SK-N-SH (cell line): ENCODE results near the gene MAML3. TPM values are rescaled to one million over a fixed set of nuclear protein-coding genes. Genes with fewer than 3 reads are reported as not detected.
A peak's percentile ranks its signal among the peaks of the same experiment; 100 is the strongest.

ENCODE experiments used
- CTCF ChIA-PET: fragments of 300-600, 350-600 bp; formaldehyde crosslinking; extraction: SDS; loops from one replicate; lab custom pipeline; 2021; lab: Yijun Ruan, JAX
- POLR2A ChIA-PET: fragments of 350-600 bp; sonication (Branson Sonifier 250); formaldehyde crosslinking; extraction: SDS; loops from one replicate; lab custom pipeline; 2020; ENCODE audit warnings: antibody characterized with exemption, inconsistent platforms; lab: Yijun Ruan, JAX
- DNase-seq: peaks from one replicate; pipeline ENCODE4 v3.0.0; 2012
- H2AFZ ChIP-seq: fragments of 200-600 bp; sonication (generic); 2 replicates; pipeline ENCODE4 v1.8.1; 2016; ENCODE audit warnings: antibody characterized with exemption, mild to moderate bottlenecking, low read depth
- H3F3A ChIP-seq: fragments of 200-600 bp; sonication (generic); replicated peaks from 2 replicates; pipeline ENCODE3; 2016; ENCODE audit warnings: antibody characterized with exemption, mild to moderate bottlenecking; ENCODE audit not compliant: insufficient read depth
- H3K27ac ChIP-seq, 2 experiments: fragments of 200-500 bp in 1 of 2; fragments of 200-600 bp in 1 of 2; sonication (Bioruptor generic) in 1 of 2; sonication (generic), shearing (Covaris generic) in 1 of 2; 2 replicates each; pipeline versions ENCODE4 v1.5.1 to v1.6.1; 2014 to 2016; ENCODE audit warnings: low read depth in 2 of 2, inconsistent platforms in 1 of 2, low read length in 1 of 2, mild to moderate bottlenecking in 1 of 2, mixed read lengths in 1 of 2
- H3K27me3 ChIP-seq: fragments of 200-600 bp; sonication (generic), shearing (Covaris generic); 2 replicates; pipeline ENCODE4 v1.6.1; 2016; ENCODE audit warnings: mixed run types; ENCODE audit not compliant: insufficient read depth
- H3K36me3 ChIP-seq, 2 experiments: fragments of 200-500 bp in 1 of 2; fragments of 200-600 bp in 1 of 2; sonication (Bioruptor generic) in 1 of 2; sonication (generic) in 1 of 2; replicated peaks in 1 of 2; 2 replicates each; pipeline versions ENCODE3 to v1.5.1; 2014 to 2016; ENCODE audit warnings: low read length in 1 of 2, mild to moderate bottlenecking in 1 of 2; ENCODE audit not compliant: insufficient read depth in 2 of 2, control insufficient read depth in 1 of 2
- H3K4me1 ChIP-seq, 2 experiments: fragments of 200-500 bp in 1 of 2; fragments of 200-600 bp in 1 of 2; sonication (Bioruptor generic) in 1 of 2; sonication (generic), shearing (Covaris generic) in 1 of 2; 2 replicates each; pipeline versions ENCODE4 v1.5.1 to v1.6.1; 2014 to 2016; ENCODE audit warnings: low read depth in 1 of 2, low read length in 1 of 2, mixed run types in 1 of 2; ENCODE audit not compliant: insufficient read depth in 2 of 2, control insufficient read depth in 1 of 2
- H3K4me2 ChIP-seq: fragments of 200-600 bp; sonication (generic), shearing (Covaris generic); 2 replicates; pipeline ENCODE4 v1.6.1; 2017; ENCODE audit warnings: mixed run types
- H3K4me3 ChIP-seq, 2 experiments: fragments of 200-500 bp in 1 of 2; fragments of 200-600 bp in 1 of 2; sonication (Bioruptor generic) in 1 of 2; sonication (generic), shearing (Covaris generic) in 1 of 2; 2 replicates each; pipeline versions ENCODE4 v1.5.1 to v1.8.1; 2014 to 2016; ENCODE audit warnings: low read depth in 2 of 2, inconsistent platforms in 1 of 2, low read length in 1 of 2, mild to moderate bottlenecking in 1 of 2, mixed read lengths in 1 of 2, moderate library complexity in 1 of 2
- H3K79me2 ChIP-seq: fragments of 200-600 bp; sonication (generic); 2 replicates; pipeline ENCODE4 v1.8.1; 2017; ENCODE audit warnings: mild to moderate bottlenecking; ENCODE audit not compliant: insufficient read depth
- H3K9ac ChIP-seq: fragments of 200-600 bp; sonication (generic); 2 replicates; pipeline ENCODE4 v1.6.1; 2017; ENCODE audit warnings: mixed run types
- H3K9me2 ChIP-seq: fragments of 200-600 bp; sonication (generic); 2 replicates; pipeline ENCODE4 v1.6.1; 2017; ENCODE audit warnings: mixed run types
- H3K9me3 ChIP-seq: fragments of 200-600 bp; sonication (generic); 2 replicates; pipeline ENCODE4 v1.6.1; 2017; ENCODE audit warnings: mixed run types, mild to moderate bottlenecking, moderate library complexity
- H4K20me1 ChIP-seq: fragments of 200-600 bp; sonication (generic); 2 replicates; pipeline ENCODE4 v1.6.1; 2017; ENCODE audit warnings: mild to moderate bottlenecking, mixed run types; ENCODE audit not compliant: insufficient read depth
- EZH2phosphoT487 ChIP-seq: fragments of 200-600 bp; sonication (generic); IDR thresholded peaks from 2 replicates; pipeline ENCODE4 v1.6.1; 2017; ENCODE audit warnings: low read depth, mixed run types, mild to moderate bottlenecking, antibody characterized with exemption, moderate library complexity, borderline replicate concordance
- FOSL2 ChIP-seq: IDR thresholded peaks from 2 replicates; pipeline ENCODE4 v1.4.0; 2012; ENCODE audit warnings: low read depth, mild to moderate bottlenecking, moderate library complexity, borderline replicate concordance
- FOXM1 ChIP-seq: IDR thresholded peaks from 2 replicates; pipeline ENCODE4 v1.4.0; 2012; ENCODE audit warnings: low read depth, mild to moderate bottlenecking
- MAX ChIP-seq: IDR thresholded peaks from 2 replicates; pipeline ENCODE4 v1.4.0; 2012; ENCODE audit warnings: low read depth
- NFIC ChIP-seq: IDR thresholded peaks from 2 replicates; pipeline ENCODE4 v1.4.0; 2012; ENCODE audit warnings: borderline replicate concordance
- NRF1 ChIP-seq: IDR thresholded peaks from 2 replicates; pipeline ENCODE4 v1.6.1; 2012; ENCODE audit warnings: low read depth, mild to moderate bottlenecking, low read length
- POLR2AphosphoS5 ChIP-seq: IDR thresholded peaks from 2 replicates; pipeline ENCODE4 v1.6.1; 2012; ENCODE audit warnings: low read depth, low read length
- SIN3A ChIP-seq: IDR thresholded peaks from 2 replicates; pipeline ENCODE4 v1.6.1; 2012; ENCODE audit warnings: low read depth, mild to moderate bottlenecking, low read length, moderate library complexity, borderline replicate concordance
- TAF1 ChIP-seq: IDR thresholded peaks from 2 replicates; pipeline ENCODE4 v1.6.1; 2012; ENCODE audit warnings: low read depth, mild to moderate bottlenecking, low read length, moderate library complexity, borderline replicate concordance
- TCF12 ChIP-seq: IDR thresholded peaks from 2 replicates; pipeline ENCODE4 v1.4.0; 2012
- YY1 ChIP-seq: IDR thresholded peaks from 2 replicates; pipeline ENCODE4 v1.4.0; 2012; ENCODE audit warnings: low read depth, mild to moderate bottlenecking
- WGBS: methylation state at CpG from one replicate; pipeline ENCODE4 v1.1.6; 2017; ENCODE audit warnings: low lambda C conversion rate; 5-methylcytosine and 5-hydroxymethylcytosine counted together
- polyA plus RNA-seq, 3 experiments: library from polyadenylated mRNA; depleted of rRNA; stranded (reverse); fragments of >200 nt; gene quantifications; 2 replicates each; pipeline ENCODE4 v1.2.3, GENCODE V29; 2012
- TF ChIP-seq, protein P1 (sequence below): fragments of 150-350 bp; IDR thresholded peaks from 2 replicates; pipeline ENCODE4 v1.6.1; 2017; ENCODE audit warnings: antibody characterized with exemption, low read length, low read depth, borderline replicate concordance
- TF ChIP-seq, protein P2 (sequence below): fragments of 150-350 bp; IDR thresholded peaks from 2 replicates; pipeline ENCODE4 v1.6.1; 2016; ENCODE audit warnings: mild to moderate bottlenecking, low read depth, low read length
- TF ChIP-seq, protein P3 (sequence below): fragments of 200-600 bp; sonication (generic); IDR thresholded peaks from 2 replicates; pipeline ENCODE4 v1.6.1; 2017; ENCODE audit warnings: antibody characterized with exemption, mild to moderate bottlenecking, moderate library complexity

The MAML3 gene
- polyA plus RNA-seq, 1 of the 3 experiments (the other 2 are of a cell fraction): 5.3 TPM

GRCh38 chr4:139961344-139961946 is 192.5 kb downstream of the MAML3 start:
- no peak overlapping the region for H3K4me3 ChIP-seq
- no peaks in the 10 kb centered on the region for H3K36me3 ChIP-seq
- no peaks in the 10 kb centered on the region for H3K9me2 ChIP-seq
- H3K27ac ChIP-seq: peak overlapping the region in 1 of 2 experiments; percentile 5; a peak in 1 of 4 replicates
- no peak for DNase-seq
- no peak overlapping the region for H3K4me2 ChIP-seq
- H4K20me1 ChIP-seq: no peaks in the 10 kb centered on the region
- peaks cover 10 to 42% of the 10 kb centered on the region in 2 experiments for H3K4me1 ChIP-seq
- ChIA-PET POLR2A (interaction anchor here (0.5 kb wide), 1 partner anchor 28 kb away, joined by 3 read pairs; no protein-coding TSS in a partner anchor), CTCF (no interaction called here)
- H3K27me3 ChIP-seq: no peaks in the 10 kb centered on the region
- H2AFZ ChIP-seq: no peak overlapping the region
- TF ChIP-seq NFIC: no peak
- TF ChIP-seq POLR2AphosphoS5: no peak
- TF ChIP-seq FOXM1: no peak
- TF ChIP-seq, protein P1, sequence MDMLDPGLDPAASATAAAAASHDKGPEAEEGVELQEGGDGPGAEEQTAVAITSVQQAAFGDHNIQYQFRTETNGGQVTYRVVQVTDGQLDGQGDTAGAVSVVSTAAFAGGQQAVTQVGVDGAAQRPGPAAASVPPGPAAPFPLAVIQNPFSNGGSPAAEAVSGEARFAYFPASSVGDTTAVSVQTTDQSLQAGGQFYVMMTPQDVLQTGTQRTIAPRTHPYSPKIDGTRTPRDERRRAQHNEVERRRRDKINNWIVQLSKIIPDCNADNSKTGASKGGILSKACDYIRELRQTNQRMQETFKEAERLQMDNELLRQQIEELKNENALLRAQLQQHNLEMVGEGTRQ: no peak
- no peak for TF ChIP-seq YY1
- TF ChIP-seq EZH2phosphoT487: no peak
- TF ChIP-seq, protein P2, sequence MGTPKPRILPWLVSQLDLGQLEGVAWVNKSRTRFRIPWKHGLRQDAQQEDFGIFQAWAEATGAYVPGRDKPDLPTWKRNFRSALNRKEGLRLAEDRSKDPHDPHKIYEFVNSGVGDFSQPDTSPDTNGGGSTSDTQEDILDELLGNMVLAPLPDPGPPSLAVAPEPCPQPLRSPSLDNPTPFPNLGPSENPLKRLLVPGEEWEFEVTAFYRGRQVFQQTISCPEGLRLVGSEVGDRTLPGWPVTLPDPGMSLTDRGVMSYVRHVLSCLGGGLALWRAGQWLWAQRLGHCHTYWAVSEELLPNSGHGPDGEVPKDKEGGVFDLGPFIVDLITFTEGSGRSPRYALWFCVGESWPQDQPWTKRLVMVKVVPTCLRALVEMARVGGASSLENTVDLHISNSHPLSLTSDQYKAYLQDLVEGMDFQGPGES: no peak
- no peak for TF ChIP-seq MAX
- no peak for TF ChIP-seq TAF1
- TF ChIP-seq FOSL2: no peak
- no peak for TF ChIP-seq TCF12
- no peaks in the 10 kb centered on the region for H3K9me3 ChIP-seq
- 85% methylated on average over 6 of the region's 6 CpGs for WGBS
- H3K79me2 ChIP-seq: no peaks in the 10 kb centered on the region
- no peak overlapping the region for H3K9ac ChIP-seq
- no peaks in the 10 kb centered on the region for H3F3A ChIP-seq

- H3K4me1 ChIP-seq: peaks cover 0 to 35% of the 10 kb centered on the region in 2 experiments; a peak in 3 of 4 replicates
- POLR2A ChIA-PET: no interaction called here
- CTCF ChIA-PET: interaction anchor here (0.8 to 1.3 kb wide), 3 partner anchors 21 to 199 kb away, joined by 3 read pairs; no protein-coding TSS in a partner anchor
- no peaks in the 10 kb centered on the region for H3K9me2 ChIP-seq
- no peak overlapping the region for H2AFZ ChIP-seq
- no peaks in the 10 kb centered on the region for H3F3A ChIP-seq
- no peak overlapping the region for H3K4me3 ChIP-seq
- TF ChIP-seq, protein P3, sequence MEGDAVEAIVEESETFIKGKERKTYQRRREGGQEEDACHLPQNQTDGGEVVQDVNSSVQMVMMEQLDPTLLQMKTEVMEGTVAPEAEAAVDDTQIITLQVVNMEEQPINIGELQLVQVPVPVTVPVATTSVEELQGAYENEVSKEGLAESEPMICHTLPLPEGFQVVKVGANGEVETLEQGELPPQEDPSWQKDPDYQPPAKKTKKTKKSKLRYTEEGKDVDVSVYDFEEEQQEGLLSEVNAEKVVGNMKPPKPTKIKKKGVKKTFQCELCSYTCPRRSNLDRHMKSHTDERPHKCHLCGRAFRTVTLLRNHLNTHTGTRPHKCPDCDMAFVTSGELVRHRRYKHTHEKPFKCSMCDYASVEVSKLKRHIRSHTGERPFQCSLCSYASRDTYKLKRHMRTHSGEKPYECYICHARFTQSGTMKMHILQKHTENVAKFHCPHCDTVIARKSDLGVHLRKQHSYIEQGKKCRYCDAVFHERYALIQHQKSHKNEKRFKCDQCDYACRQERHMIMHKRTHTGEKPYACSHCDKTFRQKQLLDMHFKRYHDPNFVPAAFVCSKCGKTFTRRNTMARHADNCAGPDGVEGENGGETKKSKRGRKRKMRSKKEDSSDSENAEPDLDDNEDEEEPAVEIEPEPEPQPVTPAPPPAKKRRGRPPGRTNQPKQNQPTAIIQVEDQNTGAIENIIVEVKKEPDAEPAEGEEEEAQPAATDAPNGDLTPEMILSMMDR: no peak
- TF ChIP-seq YY1: no peak
- TF ChIP-seq EZH2phosphoT487: no peak
- no peak for TF ChIP-seq MAX
- TF ChIP-seq SIN3A: no peak
- no peak for TF ChIP-seq FOSL2
- no peak for TF ChIP-seq NRF1
- no peak overlapping the region for H3K9ac ChIP-seq
- no peak overlapping the region for H3K4me2 ChIP-seq
- H3K27me3 ChIP-seq: no peaks in the 10 kb centered on the region
- DNase-seq: no peak
- no peaks in the 10 kb centered on the region for H3K79me2 ChIP-seq
- H3K36me3 ChIP-seq: no peaks in the 10 kb centered on the region
- H3K27ac ChIP-seq: peak overlapping the region in 1 of 2 experiments; percentile 94; a peak in 2 of 4 replicates
- no peaks in the 10 kb centered on the region for H3K9me3 ChIP-seq
- no peaks in the 10 kb centered on the region for H4K20me1 ChIP-seq
- 94% methylated on average over 4 of the region's 4 CpGs for WGBS
Measured at GRCh38 chr4:139959396-139959795, 194.6 kb downstream of the MAML3 start.
